Measurements from ENCODE around the gene TACC2.

The TACC2 gene

GRCh38 chr10:122197611-122198222, 208.8 kb downstream of the TACC2 start:
- no peak for ATAC-seq
- TF ChIP-seq ISL1 (CRISPR knock-in tag; IDR thresholded peaks at IDR 0.05) (no peak), OSR1 (CRISPR knock-in tag; IDR thresholded peaks at IDR 0.05) (no peak), PATZ1 (CRISPR knock-in tag; IDR thresholded peaks at IDR 0.05; ENCODE audit: borderline replicate concordance) (no peak), BACH2 (CRISPR knock-in tag; IDR thresholded peaks at IDR 0.05; ENCODE audit: borderline replicate concordance) (no peak), CSRNP3 (CRISPR knock-in tag; IDR thresholded peaks at IDR 0.05) (no peak), ESRRG (CRISPR knock-in tag; IDR thresholded peaks at IDR 0.05) (no peak), ZC3H10 (CRISPR knock-in tag; IDR thresholded peaks at IDR 0.05) (no peak), POU6F1 (CRISPR knock-in tag; IDR thresholded peaks at IDR 0.05; ENCODE audit: borderline replicate concordance, low read depth) (no peak), PPARA (CRISPR knock-in tag; IDR thresholded peaks at IDR 0.05; ENCODE audit: borderline replicate concordance) (no peak), RARB (CRISPR knock-in tag; IDR thresholded peaks at IDR 0.05) (no peak), CSDC2 (CRISPR knock-in tag; IDR thresholded peaks at IDR 0.05) (no peak), ZNF70 (CRISPR knock-in tag; IDR thresholded peaks at IDR 0.05) (no peak), SNAI2 (CRISPR knock-in tag; IDR thresholded peaks at IDR 0.05) (no peak), ZNF565 (CRISPR knock-in tag; conservative IDR thresholded peaks at IDR 0.05; ENCODE audit: low read depth) (no peak)

GRCh38 chr10:122198631-122199030, 209.7 kb downstream of the TACC2 start:
- no peak for ATAC-seq
- TF ChIP-seq ZC3H10 (CRISPR knock-in tag; IDR thresholded peaks at IDR 0.05) (no peak), BACH2 (CRISPR knock-in tag; IDR thresholded peaks at IDR 0.05; ENCODE audit: borderline replicate concordance) (no peak), POU6F1 (CRISPR knock-in tag; IDR thresholded peaks at IDR 0.05; ENCODE audit: borderline replicate concordance, low read depth) (no peak), ISL1 (CRISPR knock-in tag; IDR thresholded peaks at IDR 0.05) (no peak), CREB5 (CRISPR knock-in tag; IDR thresholded peaks at IDR 0.05; ENCODE audit: low read depth) (no peak), ARNTL (CRISPR knock-in tag; IDR thresholded peaks at IDR 0.05; ENCODE audit: borderline replicate concordance, low read depth) (no peak), CSRNP3 (CRISPR knock-in tag; IDR thresholded peaks at IDR 0.05) (no peak), ZFP3 (CRISPR knock-in tag; IDR thresholded peaks at IDR 0.05) (no peak), PPARA (CRISPR knock-in tag; IDR thresholded peaks at IDR 0.05; ENCODE audit: borderline replicate concordance) (no peak), ZNF70 (CRISPR knock-in tag; IDR thresholded peaks at IDR 0.05) (no peak), GLIS3 (CRISPR knock-in tag; IDR thresholded peaks at IDR 0.05) (no peak), SNAI2 (CRISPR knock-in tag; IDR thresholded peaks at IDR 0.05) (no peak), TCF4 (CRISPR knock-in tag; IDR thresholded peaks at IDR 0.05; ENCODE audit: borderline replicate concordance) (no peak), PATZ1 (CRISPR knock-in tag; IDR thresholded peaks at IDR 0.05; ENCODE audit: borderline replicate concordance) (no peak), CSDC2 (CRISPR knock-in tag; IDR thresholded peaks at IDR 0.05) (no peak), ZFP30 (CRISPR knock-in tag; IDR thresholded peaks at IDR 0.05) (no peak)

All from SK-N-SH treated with all-trans-retinoic acid at 6 μM for 48 hours (cell line).